Endothelial cell of umbilical vein (primary cell): Measurements from ENCODE around the gene SEMA4C. TPM values are rescaled to one million over a fixed set of nuclear protein-coding genes. Genes with fewer than 3 reads are reported as not detected.

Experiments used
- BruUV-seq: library from RNA; stranded (reverse); fragments of 400-500 nt; replicated peaks from 2 replicates; lab custom pipeline; 2021; lab: Mats Ljungman, UMichigan
- CTCF ChIA-PET: fragments of 300-600, 350-600 bp; sonication (Branson Sonifier 250); formaldehyde crosslinking; loops from one replicate; lab custom pipeline; 2021; ENCODE audit warnings: antibody characterized with exemption, inconsistent platforms; lab: Charles Lee
- POLR2A ChIA-PET: fragments of 300-600, 350-600 bp; sonication (Branson Sonifier 250); formaldehyde crosslinking; loops from one replicate; lab custom pipeline; 2021; ENCODE audit warnings: antibody characterized with exemption, inconsistent platforms; lab: Charles Lee
- DNase-seq: peaks from one replicate; pipeline ENCODE4 v3.0.0-alpha.2; 2011; ENCODE audit warnings: low read depth, low spot score
- FAIRE-seq: peaks from 2 replicates; lab custom pipeline; 2011; peaks lifted over from hg19 to GRCh38; lab: Jason Lieb, UNC
- H2AFZ ChIP-seq: 2 replicates; pipeline ENCODE4 v1.6.0; 2012; ENCODE audit warnings: low read depth, low read length, control low read depth, inconsistent platforms
- H3K27ac ChIP-seq: 2 replicates; pipeline ENCODE4 v1.5.1; 2011; ENCODE audit warnings: low read depth, mild to moderate bottlenecking, control low read depth, low read length, moderate library complexity; ENCODE audit not compliant: insufficient read depth
- H3K27me3 ChIP-seq, 2 experiments: 2 replicates each; pipeline versions ENCODE4 v1.6.0 to v1.6.1; 2011; ENCODE audit warnings: low read length in 2 of 2, mixed read lengths in 1 of 2; ENCODE audit not compliant: control insufficient read depth in 2 of 2, insufficient read depth in 2 of 2
- H3K36me3 ChIP-seq, 2 experiments: 2 replicates in 1 of 2; 3 replicates in 1 of 2; pipeline ENCODE4 v1.5.1; 2011; ENCODE audit warnings: low read length in 2 of 2, mild to moderate bottlenecking in 1 of 2, moderate library complexity in 1 of 2; ENCODE audit not compliant: control insufficient read depth in 2 of 2, insufficient read depth in 2 of 2; ENCODE audit errors: extremely low read depth in 1 of 2
- H3K4me1 ChIP-seq: 3 replicates; pipeline ENCODE4 v1.5.1; 2011; ENCODE audit warnings: mild to moderate bottlenecking, low read length; ENCODE audit not compliant: control insufficient read depth, insufficient read depth; ENCODE audit errors: extremely low read depth
- H3K4me2 ChIP-seq: 2 replicates; pipeline ENCODE4 v1.6.1; 2011; ENCODE audit warnings: low read length, control low read depth, mixed read lengths; ENCODE audit not compliant: insufficient read depth
- H3K4me3 ChIP-seq, 3 experiments: fragments of 200-600 bp in 1 of 3; sonication (generic), shearing (Covaris generic) in 1 of 3; replicated peaks in 1 of 3; 2 replicates each; pipeline ENCODE4 v1.5.1; 2011 to 2016; ENCODE audit warnings: control low read depth in 3 of 3, low read length in 3 of 3, mild to moderate bottlenecking in 2 of 3, inconsistent platforms in 1 of 3, low read depth in 1 of 3, moderate library complexity in 1 of 3; ENCODE audit not compliant: insufficient read depth in 1 of 3
- H3K79me2 ChIP-seq: 2 replicates; pipeline ENCODE4 v1.6.0; 2012; ENCODE audit warnings: low read length, inconsistent platforms; ENCODE audit not compliant: control insufficient read depth, insufficient read depth
- H3K9ac ChIP-seq: replicated peaks from 2 replicates; pipeline ENCODE3; 2011; ENCODE audit warnings: low read length, control low read depth; ENCODE audit not compliant: insufficient read depth; ENCODE audit errors: extremely low read depth
- H3K9me1 ChIP-seq: replicated peaks from 3 replicates; pipeline ENCODE4 v1.6.0; 2011; ENCODE audit warnings: mild to moderate bottlenecking, low read length; ENCODE audit not compliant: control insufficient read depth, insufficient read depth; ENCODE audit errors: extremely low read depth
- H3K9me3 ChIP-seq: replicated peaks from 2 replicates; pipeline ENCODE4 v1.5.1; 2012; ENCODE audit warnings: low read length, inconsistent platforms; ENCODE audit not compliant: control insufficient read depth, insufficient read depth
- H4K20me1 ChIP-seq: replicated peaks from 2 replicates; pipeline ENCODE3; 2011; ENCODE audit warnings: mild to moderate bottlenecking, low read length; ENCODE audit not compliant: control insufficient read depth, insufficient read depth; ENCODE audit errors: extremely low read depth
- FOS ChIP-seq: IDR thresholded peaks from 2 replicates; pipeline ENCODE4 v1.6.1; 2011; ENCODE audit warnings: mild to moderate bottlenecking, low read length, moderate library complexity, borderline replicate concordance; ENCODE audit not compliant: insufficient read depth
- GATA2 ChIP-seq: IDR thresholded peaks from 2 replicates; pipeline ENCODE4 v1.7.0; 2011; ENCODE audit warnings: low read depth, mild to moderate bottlenecking, moderate library complexity, mixed read lengths, low read length; ENCODE audit not compliant: insufficient read length, insufficient read depth
- MAX ChIP-seq: IDR thresholded peaks from 2 replicates; pipeline ENCODE4 v1.6.1; 2011; ENCODE audit not compliant: insufficient read depth, insufficient read length
- MYC ChIP-seq: IDR thresholded peaks from one replicate; pipeline ENCODE4 v1.6.1; 2011; ENCODE audit warnings: mild to moderate bottlenecking, low read depth, low read length
- POLR2A ChIP-seq: IDR thresholded peaks from 2 replicates; pipeline ENCODE4 v1.6.1; 2012; ENCODE audit warnings: low read depth, mild to moderate bottlenecking, control low read depth, low read length
- dilution Hi-C: fragments of 300-500 bp; cut with MboI; formaldehyde crosslinking; loops from one replicate; pipeline ENCODE4 v1.15.0; 2019; ENCODE audit warnings: low sequenced_read_pairs; ENCODE audit not compliant: extremely low pct_ligation_motif_present
- intact Hi-C: fragments of 100-400 bp; cut with micrococcal nuclease; formaldehyde crosslinking; loops from one replicate; pipeline ENCODE4 v1.10.0; 2022
- polyA plus RNA-seq, 4 experiments: library from polyadenylated mRNA; depleted of rRNA in 3 of 4; stranded (reverse) in 3 of 4; unstranded in 1 of 4; fragments of >200 nt; gene quantifications; 2 replicates each; pipeline versions ENCODE4 v1.2.1 to v1.2.3, GENCODE V29; 2011 to 2012; ENCODE audit warnings: missing spikeins in 1 of 4
- total RNA-seq: library from RNA; stranded (reverse); gene quantifications from 2 replicates; pipeline ENCODE4 v1.2.3, GENCODE V29; 2021

The SEMA4C gene
- total and polyA plus RNA-seq, 2 donors (not counting 3 experiments of a cell fraction or from before 2014, with no cell fraction given), result 16.4 to 17.3 TPM

GRCh38 chr2:96898135-96898505, 28.2 kb upstream of the SEMA4C start:
- Histone ChIP-seq H3K9me3 (no peaks in the 10 kb centered on the region), H3K79me2 (no peaks in the 10 kb centered on the region), H3K36me3 (no peaks in the 10 kb centered on the region), H3K9ac (no peak overlapping the region), H3K27ac (no peak overlapping the region), H2AFZ (no peak overlapping the region), H3K27me3 (no peaks in the 10 kb centered on the region), H3K4me1 (no peaks in the 10 kb centered on the region), H3K9me1 (no peaks in the 10 kb centered on the region), H3K4me3 (no peak overlapping the region), H4K20me1 (no peaks in the 10 kb centered on the region), H3K4me2 (no peak overlapping the region)
- no peak for DNase-seq
- ChIA-PET CTCF (interaction anchor here (1.3 kb wide), 1 partner anchor 53 kb away, joined by 4 read pairs; no protein-coding TSS in a partner anchor), POLR2A (no interaction called here)
- BruUV-seq, result no TSS peak
- FAIRE-seq, result no peak
- intact Hi-C loops, result no loop called here
- no peak for TF ChIP-seq MAX
- no peak for TF ChIP-seq FOS
- no peak for TF ChIP-seq GATA2
- no peak for TF ChIP-seq POLR2A
- dilution Hi-C loops, result no loop called here

- no peak overlapping the region for H2AFZ ChIP-seq
- ChIA-PET POLR2A (no interaction called here), CTCF (interaction anchor here (1.3 kb wide), 1 partner anchor 53 kb away, joined by 4 read pairs; no protein-coding TSS in a partner anchor)
- no TSS peak for BruUV-seq
- no peaks in the 10 kb centered on the region for H3K79me2 ChIP-seq
- DNase-seq (no peak), FAIRE-seq (no peak)
- intact Hi-C loops (no loop called here), dilution Hi-C loops (no loop called here)
- no peak overlapping the region for H3K4me2 ChIP-seq
- TF ChIP-seq GATA2 (no peak), MYC (no peak)
- no peaks in the 10 kb centered on the region for H3K9me3 ChIP-seq
- no peak overlapping the region for H3K4me3 ChIP-seq
- no peaks in the 10 kb centered on the region for H4K20me1 ChIP-seq
- no peaks in the 10 kb centered on the region for H3K27me3 ChIP-seq
- H3K9me1 ChIP-seq, result no peaks in the 10 kb centered on the region
- H3K36me3 ChIP-seq, result no peaks in the 10 kb centered on the region
- H3K27ac ChIP-seq, result no peak overlapping the region
- H3K9ac ChIP-seq, result no peak overlapping the region
- H3K4me1 ChIP-seq, result no peaks in the 10 kb centered on the region
Observed at GRCh38 chr2:96897491-96898134, 27.7 kb upstream of the SEMA4C start.
